Kidney tubule cell (primary cell): ENCODE data around the gene PLEKHG3.

Experiments
- DNase-seq: peaks from one replicate; pipeline ENCODE4 v3.0.0-alpha.2; 2018; ENCODE audit warnings: low spot score

Gene PLEKHG3

DNA sequence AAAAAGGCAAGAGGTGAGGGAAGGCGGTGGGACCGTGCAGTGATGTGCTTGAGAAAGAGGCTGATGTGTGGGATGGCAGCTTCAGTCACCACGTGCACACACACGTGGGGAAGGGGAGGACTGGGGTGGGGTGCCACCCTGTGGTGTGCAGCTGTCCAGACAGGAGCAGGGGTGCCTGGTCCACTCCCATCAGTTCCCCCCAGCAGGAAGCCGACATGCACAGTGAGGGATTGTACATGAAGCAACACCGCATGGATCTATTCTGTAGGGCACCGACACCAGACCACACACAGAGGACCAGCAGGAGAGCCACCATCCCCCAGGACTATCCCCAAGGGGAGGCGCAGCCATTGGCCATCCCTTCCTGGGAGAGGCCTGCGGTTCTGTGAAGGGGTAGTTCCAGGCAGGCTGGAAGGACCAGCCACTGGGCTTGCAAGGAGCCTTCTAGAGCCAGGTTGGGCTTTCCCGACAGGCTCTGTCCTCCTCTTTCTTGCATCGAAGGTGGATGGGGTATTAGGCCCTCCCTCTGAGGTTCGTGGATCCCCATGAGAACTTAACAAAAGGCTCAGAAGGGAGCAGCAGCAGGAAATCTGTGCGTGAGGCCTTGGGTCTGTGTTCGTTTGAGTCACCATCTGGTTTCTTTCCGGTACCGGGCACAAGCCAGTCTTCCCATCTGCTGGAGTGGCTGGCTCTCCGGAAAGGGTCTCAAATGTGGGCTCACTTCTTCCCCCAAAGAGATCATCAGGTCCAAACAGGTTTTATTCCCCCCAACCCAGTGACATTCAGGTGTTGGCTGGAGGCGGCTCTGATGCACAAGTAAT is 59.8 kb downstream of the PLEKHG3 start:
- no peak for DNase-seq

GRCh38 chr14:64764641-64765520 is 60.7 kb downstream of the PLEKHG3 start:
- peak; percentile 76 for DNase-seq

DNA sequence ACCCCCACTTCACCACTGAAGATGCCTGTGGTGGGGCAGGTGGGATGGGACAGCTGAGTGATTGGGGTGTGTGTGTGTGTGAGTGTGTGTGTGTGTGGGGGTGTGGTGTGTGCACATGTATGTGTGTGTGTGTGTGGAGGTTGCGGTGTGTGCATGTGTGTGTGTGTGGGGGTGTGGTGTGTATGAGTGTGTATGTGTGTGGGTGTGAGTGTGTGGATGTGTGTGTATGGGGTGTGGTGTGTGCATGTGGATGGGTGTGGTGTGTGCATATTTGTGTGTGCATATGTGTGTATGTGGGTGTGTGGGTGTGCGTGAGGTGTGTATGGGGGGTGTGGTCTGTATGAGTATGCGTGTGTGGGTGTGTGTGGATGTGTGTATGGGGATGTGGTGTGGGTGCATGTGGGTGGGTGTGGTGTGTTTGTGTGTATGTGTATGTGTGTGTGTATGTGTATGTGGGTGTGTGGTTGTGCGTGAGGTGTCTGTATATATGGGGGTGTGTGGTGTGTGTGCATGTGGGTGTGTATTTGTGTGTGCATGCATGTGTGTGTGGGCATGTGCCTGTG is 61.6 kb downstream of the PLEKHG3 start:
- no peak for DNase-seq

GRCh38 chr14:64766430-64767151 is 62.4 kb downstream of the PLEKHG3 start:
- no peak for DNase-seq

DNA sequence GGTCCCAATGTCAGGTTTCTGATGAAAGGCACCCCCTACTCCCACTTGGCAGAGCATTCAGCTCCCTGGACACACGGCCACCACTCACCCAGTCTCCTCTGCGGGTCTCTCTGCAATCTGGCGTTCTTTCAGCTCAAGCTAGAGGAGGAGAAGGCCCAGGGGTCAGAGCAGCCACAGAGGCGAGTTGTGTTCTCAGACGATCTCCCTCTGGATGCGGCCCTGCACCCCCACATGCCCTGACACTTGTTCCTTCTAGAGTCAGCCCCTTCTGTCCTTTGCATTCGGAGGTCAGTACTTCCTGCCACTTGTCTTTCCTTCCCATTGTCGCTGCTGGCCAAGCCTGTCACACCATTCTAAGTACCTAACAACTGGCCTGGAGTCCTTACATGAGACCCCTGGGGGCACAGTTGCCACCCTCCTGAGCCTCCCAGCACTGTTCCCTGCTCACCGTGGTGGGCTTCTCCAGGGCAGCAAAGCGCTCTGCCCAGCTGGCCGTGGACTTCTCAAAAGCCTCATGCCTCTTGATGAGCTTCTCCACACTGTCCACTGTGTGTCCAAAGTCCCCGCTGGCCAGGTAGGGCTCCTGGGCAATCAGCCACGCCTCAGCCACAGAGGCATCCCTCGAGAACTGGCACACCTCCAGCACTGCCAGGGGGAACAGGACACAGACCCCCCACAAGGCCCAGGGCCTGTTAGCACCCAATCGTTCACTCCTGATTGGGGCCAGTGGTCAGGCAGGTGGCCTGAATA is 63.2 kb downstream of the PLEKHG3 start:
- DNase-seq, result no peak

GRCh38 chr14:64768401-64769095 is 64.3 kb downstream of the PLEKHG3 start:
- DNase-seq, result no peak

GRCh38 chr14:64769096-64770020 is 65.1 kb downstream of the PLEKHG3 start:
- DNase-seq, result no peak

- no peak for DNase-seq
Measured at GRCh38 chr14:64770751-64771150, 66.5 kb downstream of the PLEKHG3 start.

DNA sequence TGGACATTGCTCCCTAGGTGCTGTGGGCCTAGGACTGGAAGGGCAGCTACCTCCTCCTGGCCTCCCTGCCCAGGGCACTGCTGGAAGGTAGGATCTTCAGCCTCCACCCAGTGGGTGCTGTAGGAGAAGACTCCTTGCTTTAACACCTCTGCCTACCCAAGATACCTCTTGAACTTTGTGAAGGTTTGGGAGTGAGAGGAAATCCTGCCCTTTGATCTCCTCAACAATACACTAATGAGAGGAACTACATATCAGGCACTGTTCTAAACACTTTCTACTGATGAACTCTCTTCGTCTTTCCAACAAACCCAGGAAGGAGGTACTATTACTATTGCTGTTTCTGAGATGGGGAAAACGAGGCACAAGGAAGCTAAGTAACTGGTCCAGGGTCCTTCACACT is 66.9 kb downstream of the PLEKHG3 start:
- no peak for DNase-seq

DNA sequence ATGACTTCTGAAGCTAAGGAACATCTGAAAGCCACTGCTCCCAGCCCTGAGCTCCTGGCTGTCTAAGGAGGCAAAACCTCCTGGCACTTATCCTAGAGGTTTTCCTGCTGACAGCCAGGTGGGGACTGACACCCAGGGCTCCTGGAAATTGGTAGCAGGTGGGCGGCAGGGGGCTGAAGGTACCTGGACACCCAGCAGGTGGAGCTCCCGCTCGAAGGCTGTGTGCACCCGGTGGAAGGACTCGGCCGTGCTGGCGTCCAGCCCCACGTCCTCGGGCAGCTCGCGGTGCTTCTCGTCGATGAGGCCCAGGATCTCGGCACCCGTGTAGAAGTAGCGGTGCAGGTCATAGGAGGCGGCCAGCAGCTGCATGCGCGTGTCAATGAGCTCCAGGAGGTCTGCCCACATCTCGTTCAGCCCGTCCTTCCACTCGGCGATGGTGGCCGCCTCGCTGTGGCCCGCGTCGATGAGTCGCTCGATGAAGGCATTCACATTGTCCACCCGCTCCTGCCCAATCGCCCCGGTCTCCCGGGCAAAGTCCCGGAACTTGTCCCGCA is 68.2 kb downstream of the PLEKHG3 start:
- no peak for DNase-seq

DNA sequence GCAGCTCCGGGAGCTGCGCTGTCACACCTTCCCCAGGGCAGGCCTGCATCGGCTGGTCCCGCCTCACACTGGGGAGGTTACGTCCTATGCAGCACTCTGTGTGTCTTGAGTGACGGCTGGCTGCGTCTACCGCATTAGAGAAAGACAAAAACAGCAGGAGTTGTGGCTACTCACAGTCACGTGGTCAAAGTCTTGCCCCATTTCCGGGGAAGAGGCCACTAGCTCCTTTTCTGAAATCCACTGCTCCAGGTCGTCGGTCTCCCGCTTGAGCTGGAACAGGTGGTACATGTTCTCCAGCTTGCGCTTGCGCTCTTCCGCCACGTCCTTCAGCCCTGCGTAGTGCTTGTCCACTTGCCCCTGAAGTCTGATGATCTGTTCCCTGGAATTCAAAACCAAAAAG is 68.8 kb downstream of the PLEKHG3 start:
- DNase-seq, result no peak

DNA sequence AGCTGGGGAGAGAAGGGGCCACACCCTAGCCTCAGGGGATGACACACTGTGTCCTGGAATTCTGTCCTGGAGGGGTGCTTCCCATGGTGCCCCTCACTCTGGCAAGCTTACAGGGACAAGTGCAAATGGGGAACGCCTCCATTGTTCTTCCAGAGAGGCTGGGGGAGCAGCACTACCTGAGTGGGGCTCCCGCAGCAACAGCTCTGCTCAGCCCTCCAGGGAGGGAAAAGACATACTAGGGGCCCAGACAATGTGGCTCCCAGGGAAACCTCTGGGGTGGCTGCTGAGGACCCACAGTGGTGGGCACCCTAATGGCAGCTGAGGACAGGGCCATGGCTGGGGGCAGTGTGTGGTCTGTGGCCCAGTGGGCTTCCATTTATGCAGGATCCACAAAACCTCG is 69.4 kb downstream of the PLEKHG3 start:
- no peak for DNase-seq

DNA sequence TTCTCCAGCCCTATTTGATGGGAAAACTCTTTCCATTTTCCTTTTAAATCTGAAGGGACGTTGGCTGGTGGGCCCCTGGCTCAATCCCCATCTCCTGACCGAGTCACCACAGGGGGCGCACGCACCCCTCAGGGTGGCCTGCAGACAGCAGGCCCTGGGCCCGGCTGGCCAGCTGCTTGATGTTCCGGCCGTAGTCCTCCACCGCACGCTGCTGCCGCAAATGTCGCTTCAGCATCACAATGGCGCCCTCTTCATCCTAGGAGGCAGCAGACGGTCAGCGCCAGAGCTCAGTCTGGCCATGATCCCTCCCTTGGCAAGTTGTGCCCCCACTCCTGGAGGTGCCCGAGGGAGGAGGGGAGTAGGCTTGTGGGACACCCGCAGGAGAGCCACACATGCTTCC is 70.0 kb downstream of the PLEKHG3 start:
- DNase-seq, result no peak

DNA sequence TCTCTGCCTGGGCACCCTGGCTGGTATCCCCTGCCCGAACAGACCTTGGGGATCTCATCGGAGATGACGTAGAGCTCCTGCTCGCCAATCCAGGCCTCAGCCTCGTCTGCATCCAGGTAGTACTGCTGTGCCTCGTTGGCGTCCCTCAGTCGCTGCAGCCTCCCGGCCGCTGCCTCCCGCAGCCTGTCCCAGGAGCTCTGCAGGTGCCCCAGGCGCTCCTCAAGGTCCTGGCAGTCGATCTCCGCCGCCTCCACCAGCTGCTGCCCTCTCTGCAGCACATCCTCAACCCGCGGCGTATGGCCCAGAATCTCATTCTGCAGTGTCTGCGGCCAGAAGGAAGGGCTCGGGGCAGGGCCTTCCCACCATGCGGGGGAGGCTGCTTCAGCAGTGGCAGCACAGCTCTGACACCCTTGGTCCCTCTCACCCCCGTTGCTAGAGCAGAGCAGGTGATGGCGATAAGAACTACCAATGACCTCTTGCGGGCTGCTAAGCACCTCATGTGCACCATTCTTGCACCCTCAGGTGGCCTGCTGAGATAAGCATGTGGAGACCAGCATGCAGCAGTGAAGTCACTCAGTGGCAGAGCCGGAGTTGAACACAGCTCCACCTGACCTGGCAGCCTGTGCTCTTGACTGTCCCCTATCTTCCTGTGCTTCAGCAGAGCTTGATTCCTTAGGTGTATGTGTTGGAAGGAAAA is 71.0 kb downstream of the PLEKHG3 start:
- DNase-seq, result no peak

GRCh38 chr14:64777461-64777860 is 73.2 kb downstream of the PLEKHG3 start:
- DNase-seq, result no peak

GRCh38 chr14:64778104-64778754 is 74.0 kb downstream of the PLEKHG3 start:
- no peak for DNase-seq

- no peak for DNase-seq
Measured at GRCh38 chr14:64779472-64779871, 75.2 kb downstream of the PLEKHG3 start.

GRCh38 chr14:64782196-64782595 is 78.0 kb downstream of the PLEKHG3 start:
- DNase-seq, result no peak
